ENCODE data around the gene BRSK2. TPM values are rescaled to one million over a fixed set of nuclear protein-coding genes. Genes with fewer than 3 reads are reported as not detected.

BRSK2 gene
- polyA plus RNA-seq, 1 of the 3 experiments (the other 2 are of a cell fraction) = 0.64 TPM

- H4K20me1 ChIP-seq (ENCODE audit: insufficient read depth) = no peaks in the 10 kb centered on the region
- H3K4me3 ChIP-seq (ENCODE audit: low read depth in 2 of 2, low read length in 1 of 2) = no peak overlapping the region
- H3F3A ChIP-seq (replicated peaks; ENCODE audit: insufficient read depth) = no peaks in the 10 kb centered on the region
- no peaks in the 10 kb centered on the region for H3K36me3 ChIP-seq (replicated peaks in 1 of 2; ENCODE audit: control insufficient read depth in 1 of 2, insufficient read depth in 2 of 2, low read length in 1 of 2)
- H3K9ac ChIP-seq = no peak overlapping the region
- H3K27me3 ChIP-seq (ENCODE audit: insufficient read depth) = no peaks in the 10 kb centered on the region
- H3K4me1 ChIP-seq (ENCODE audit: control insufficient read depth in 1 of 2, insufficient read depth in 2 of 2, low read depth in 1 of 2, low read length in 1 of 2) = no peaks in the 10 kb centered on the region
- no peaks in the 10 kb centered on the region for H3K9me3 ChIP-seq
- no peaks in the 10 kb centered on the region for H3K9me2 ChIP-seq
- H3K27ac ChIP-seq (ENCODE audit: low read depth in 2 of 2, low read length in 1 of 2) = no peak overlapping the region
- no peak overlapping the region for H2AFZ ChIP-seq (ENCODE audit: low read depth)
- no peaks in the 10 kb centered on the region for H3K79me2 ChIP-seq (ENCODE audit: insufficient read depth)
- ChIA-PET CTCF (no interaction called here), POLR2A (no interaction called here)
- TF ChIP-seq RCOR1 (IDR thresholded peaks at IDR 0.05; ENCODE audit: low read length) = no peak
- TF ChIP-seq TEAD4 (IDR thresholded peaks at IDR 0.05; ENCODE audit: borderline replicate concordance, insufficient read depth) = no peak
- no peak for TF ChIP-seq TAF1 (IDR thresholded peaks at IDR 0.05; ENCODE audit: borderline replicate concordance, low read depth, low read length)
- TF ChIP-seq, protein P1, sequence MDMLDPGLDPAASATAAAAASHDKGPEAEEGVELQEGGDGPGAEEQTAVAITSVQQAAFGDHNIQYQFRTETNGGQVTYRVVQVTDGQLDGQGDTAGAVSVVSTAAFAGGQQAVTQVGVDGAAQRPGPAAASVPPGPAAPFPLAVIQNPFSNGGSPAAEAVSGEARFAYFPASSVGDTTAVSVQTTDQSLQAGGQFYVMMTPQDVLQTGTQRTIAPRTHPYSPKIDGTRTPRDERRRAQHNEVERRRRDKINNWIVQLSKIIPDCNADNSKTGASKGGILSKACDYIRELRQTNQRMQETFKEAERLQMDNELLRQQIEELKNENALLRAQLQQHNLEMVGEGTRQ (IDR thresholded peaks at IDR 0.05; ENCODE audit: borderline replicate concordance, low read depth, low read length) = no peak
- TF ChIP-seq RXRA (IDR thresholded peaks at IDR 0.05; ENCODE audit: borderline replicate concordance, low read depth) = no peak
- TF ChIP-seq IRF3 (IDR thresholded peaks at IDR 0.05; ENCODE audit: low read depth, low read length) = no peak
- no peak for TF ChIP-seq SMC3 (IDR thresholded peaks at IDR 0.05; ENCODE audit: low read depth, low read length)
- no peak for TF ChIP-seq GATA2 (CRISPR knock-in tag; IDR thresholded peaks at IDR 0.05)
- TF ChIP-seq NFIC (IDR thresholded peaks at IDR 0.05; ENCODE audit: borderline replicate concordance) = no peak
- no peak for TF ChIP-seq TCF12 (IDR thresholded peaks at IDR 0.05)
- no peak for TF ChIP-seq FOXM1 (IDR thresholded peaks at IDR 0.05; ENCODE audit: low read depth)
- TF ChIP-seq MXI1 (IDR thresholded peaks at IDR 0.05; ENCODE audit: low read depth, low read length) = no peak
- TF ChIP-seq EP300 (IDR thresholded peaks at IDR 0.05; ENCODE audit: borderline replicate concordance in 1 of 2, low read depth in 1 of 2, low read length in 1 of 2) = no peak
- 34% methylated on average over 5 of the region's 8 CpGs for WGBS (ENCODE audit: low lambda C conversion rate)
- no peak overlapping the region for H3K4me2 ChIP-seq
- DNase-seq = peak; percentile 9
Measured at GRCh38 chr11:1367721-1368120, 22.0 kb upstream of the BRSK2 start.

GRCh38 chr11:1368216-1368615 lies 21.5 kb upstream of the BRSK2 start:
- Histone ChIP-seq H3K9me3 (no peaks in the 10 kb centered on the region), H3K4me3 (ENCODE audit: low read depth in 2 of 2, low read length in 1 of 2) (no peak overlapping the region), H3F3A (replicated peaks; ENCODE audit: insufficient read depth) (no peaks in the 10 kb centered on the region), H3K4me1 (ENCODE audit: control insufficient read depth in 1 of 2, insufficient read depth in 2 of 2, low read depth in 1 of 2, low read length in 1 of 2) (no peaks in the 10 kb centered on the region), H3K27ac (ENCODE audit: low read depth in 2 of 2, low read length in 1 of 2) (no peak overlapping the region), H2AFZ (ENCODE audit: low read depth) (no peak overlapping the region), H3K27me3 (ENCODE audit: insufficient read depth) (no peaks in the 10 kb centered on the region), H3K36me3 (replicated peaks in 1 of 2; ENCODE audit: control insufficient read depth in 1 of 2, insufficient read depth in 2 of 2, low read length in 1 of 2) (no peaks in the 10 kb centered on the region), H4K20me1 (ENCODE audit: insufficient read depth) (no peaks in the 10 kb centered on the region), H3K4me2 (no peak overlapping the region), H3K9ac (no peak overlapping the region), H3K79me2 (ENCODE audit: insufficient read depth) (no peaks in the 10 kb centered on the region), H3K9me2 (no peaks in the 10 kb centered on the region)
- TF ChIP-seq TAF1 (IDR thresholded peaks at IDR 0.05; ENCODE audit: borderline replicate concordance, low read depth, low read length) = no peak
- ChIA-PET CTCF (no interaction called here), POLR2A (no interaction called here)
- 48% methylated on average over 3 of the region's 9 CpGs for WGBS (ENCODE audit: low lambda C conversion rate)
- DNase-seq = peak; percentile 6
